NCI-H1105 (cell line): ENCODE data around the gene CCDC14.
A peak's percentile ranks its signal among the peaks of the same experiment; 100 is the strongest.
"Not testable (repeated sequence)": the region's sequence is repeated elsewhere in the genome, so short reads cannot be mapped to it uniquely, and the experiment has no call there.

Source experiments
- DNase-seq: peaks from one replicate; lab custom pipeline; 2025; lab: John Stamatoyannopoulos, UW

The CCDC14 gene

GRCh38 chr3:123899300-123899865 lies 61.6 kb downstream of the CCDC14 start:
- no peak for DNase-seq

GRCh38 chr3:123893012-123893411 lies 68.0 kb downstream of the CCDC14 start:
- no peak for DNase-seq

GRCh38 chr3:123892195-123892594 lies 68.8 kb downstream of the CCDC14 start:
- DNase-seq, result no peak

- DNase-seq, result not testable (repeated sequence)
Observed at GRCh38 chr3:123890991-123891390, 70.0 kb downstream of the CCDC14 start.

GRCh38 chr3:123890162-123890561 lies 70.9 kb downstream of the CCDC14 start:
- DNase-seq, result not testable (repeated sequence)

- DNase-seq, result no peak
Observed at GRCh38 chr3:123884993-123885392, 76.0 kb downstream of the CCDC14 start.

- DNase-seq, result peak; percentile 91
Observed at GRCh38 chr3:123884203-123884831, 76.7 kb downstream of the CCDC14 start, which contains the start of gene MYLK. TSS of gene MYLK (minus strand) at chr3:123884332. CDS start at chr3:123793841, 90,491 bp downstream.

- DNase-seq, result no peak
Observed at GRCh38 chr3:123883701-123884202, 77.3 kb downstream of the CCDC14 start.

- DNase-seq, result peak; percentile 38
Observed at GRCh38 chr3:123883111-123883510, 77.9 kb downstream of the CCDC14 start.

- peak; percentile 15 for DNase-seq
Observed at GRCh38 chr3:123881771-123882170, 79.3 kb downstream of the CCDC14 start.

- DNase-seq, result peak; percentile 63
Observed at GRCh38 chr3:123880998-123881561, 79.9 kb downstream of the CCDC14 start.

- no peak for DNase-seq
Observed at GRCh38 chr3:123878807-123879206, 82.2 kb downstream of the CCDC14 start.

- no peak for DNase-seq
Observed at GRCh38 chr3:123877965-123878364, 83.1 kb downstream of the CCDC14 start.

- DNase-seq, result no peak
Observed at GRCh38 chr3:123877466-123877865, 83.6 kb downstream of the CCDC14 start.

- no peak for DNase-seq
Observed at GRCh38 chr3:123876858-123877257, 84.2 kb downstream of the CCDC14 start.

- DNase-seq, result no peak
Observed at GRCh38 chr3:123872621-123873020, 88.4 kb downstream of the CCDC14 start.

- peak; percentile 59 for DNase-seq
Observed at GRCh38 chr3:123871946-123872345, 89.1 kb downstream of the CCDC14 start.

- DNase-seq, result no peak
Observed at GRCh38 chr3:123870033-123870432, 91.0 kb downstream of the CCDC14 start.

- DNase-seq, result peak; percentile 2
Observed at GRCh38 chr3:123869165-123869564, 91.9 kb downstream of the CCDC14 start.

- DNase-seq, result no peak
Observed at GRCh38 chr3:123864706-123865105, 96.3 kb downstream of the CCDC14 start.
